Activated T-helper 1 cell treated with anti-CD3 and anti-CD28 coated beads, Interleukin-12 subunit alpha, Interleukin-12 subunit beta, Interleukin-2, Interleukin-4 antibody, amounts not matched to agents 30 ng/mL and 10 ng/mL and 1 ng/mL, durations not matched to agents 14 hours and 24 hours and 36 hours (primary cell): ENCODE measurements around the gene VTA1. TPM values are rescaled to one million over a fixed set of nuclear protein-coding genes. Genes with fewer than 3 reads are reported as not detected.
"Not testable (repeated sequence)": the region's sequence is repeated elsewhere in the genome, so short reads cannot be mapped to it uniquely, and the experiment has no call there.

Source experiments
- DNase-seq: peaks from one replicate; pipeline ENCODE4 v3.0.0; 2021; ENCODE audit warnings: low spot score
- H3K27ac Mint-ChIP-seq: one replicate; pipeline ENCODE4 v1.8.0; 2021; ENCODE audit warnings: mild to moderate bottlenecking, mixed read lengths
- H3K27me3 Mint-ChIP-seq: one replicate; pipeline ENCODE4 v1.8.0; 2022; ENCODE audit warnings: mild to moderate bottlenecking, moderate library complexity, mixed read lengths; ENCODE audit not compliant: insufficient read depth
- H3K36me3 Mint-ChIP-seq: one replicate; pipeline ENCODE4 v1.8.0; 2021; ENCODE audit warnings: low read depth, mixed read lengths
- H3K4me1 Mint-ChIP-seq: one replicate; pipeline ENCODE4 v1.8.0; 2021; ENCODE audit warnings: low read depth, mixed read lengths
- H3K4me3 Mint-ChIP-seq: one replicate; pipeline ENCODE4 v1.8.0; 2021; ENCODE audit warnings: mild to moderate bottlenecking, moderate library complexity, mixed read lengths
- H3K9me3 Mint-ChIP-seq: one replicate; pipeline ENCODE4 v1.8.0; 2021; ENCODE audit warnings: mixed read lengths
- intact Hi-C: fragments of 100-400 bp; cut with micrococcal nuclease; formaldehyde crosslinking; loops from one replicate; pipeline ENCODE4 v1.15.1; 2024
- total RNA-seq: library from RNA; stranded (reverse); gene quantifications from 2 replicates; pipeline ENCODE4 v1.2.3, GENCODE V29; 2022

The VTA1 gene
- total RNA-seq, 1 donor from 2014 or later = 52.4 TPM

DNA sequence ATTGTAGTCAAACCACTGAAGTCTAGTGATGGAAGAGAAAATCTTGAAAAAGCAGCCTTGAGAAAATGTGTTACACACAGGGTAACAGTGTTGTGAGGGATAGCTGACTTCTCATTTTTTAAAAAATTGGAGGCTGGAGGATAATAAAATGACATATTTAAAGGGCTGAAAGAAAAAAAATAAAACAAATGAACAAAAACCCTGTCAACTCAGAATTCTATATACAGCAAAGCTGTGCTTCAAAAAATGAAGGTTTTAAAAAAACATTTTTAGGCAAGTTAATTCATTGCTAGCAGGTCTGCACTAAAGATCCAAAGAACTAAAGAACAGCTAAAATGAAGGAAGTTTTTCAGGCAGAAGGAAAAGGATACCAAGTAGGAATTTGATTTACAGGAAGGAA lies 31.1 kb downstream of the VTA1 start:
- no peak for DNase-seq
- Mint-ChIP-seq H3K36me3 (peaks cover 35% of the 10 kb centered on the region), H3K27me3 (no peaks in the 10 kb centered on the region), H3K9me3 (peaks cover 12% of the 10 kb centered on the region), H3K4me3 (no peak overlapping the region), H3K4me1 (no peaks in the 10 kb centered on the region), H3K27ac (no peak overlapping the region)
- intact Hi-C loops = no loop called here

DNA sequence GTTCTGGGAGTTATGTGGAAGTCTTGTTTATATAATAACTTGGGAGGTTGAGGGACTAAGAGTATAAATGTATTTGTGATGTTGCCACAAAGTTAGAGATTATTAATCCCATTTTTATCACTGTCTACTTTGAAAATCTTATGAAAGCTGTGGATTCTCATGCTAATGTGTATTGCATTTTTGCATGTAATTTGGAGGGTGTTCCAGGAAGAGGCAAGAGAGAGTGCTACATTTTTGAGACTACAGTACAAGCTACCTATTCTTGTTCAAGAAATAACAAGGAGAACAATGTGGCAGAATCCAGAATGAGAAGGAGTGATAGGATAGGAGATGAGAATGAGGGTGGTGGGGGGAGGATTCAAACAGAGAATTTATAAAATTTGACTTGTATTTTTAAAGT lies 34.9 kb downstream of the VTA1 start:
- no peaks in the 10 kb centered on the region for H3K27me3 Mint-ChIP-seq
- H3K36me3 Mint-ChIP-seq = peaks cover 19% of the 10 kb centered on the region
- no peak overlapping the region for H3K4me3 Mint-ChIP-seq
- intact Hi-C loops = no loop called here
- no peak overlapping the region for H3K27ac Mint-ChIP-seq
- no peak for DNase-seq
- H3K4me1 Mint-ChIP-seq = no peaks in the 10 kb centered on the region
- H3K9me3 Mint-ChIP-seq = peaks cover 12% of the 10 kb centered on the region

DNA sequence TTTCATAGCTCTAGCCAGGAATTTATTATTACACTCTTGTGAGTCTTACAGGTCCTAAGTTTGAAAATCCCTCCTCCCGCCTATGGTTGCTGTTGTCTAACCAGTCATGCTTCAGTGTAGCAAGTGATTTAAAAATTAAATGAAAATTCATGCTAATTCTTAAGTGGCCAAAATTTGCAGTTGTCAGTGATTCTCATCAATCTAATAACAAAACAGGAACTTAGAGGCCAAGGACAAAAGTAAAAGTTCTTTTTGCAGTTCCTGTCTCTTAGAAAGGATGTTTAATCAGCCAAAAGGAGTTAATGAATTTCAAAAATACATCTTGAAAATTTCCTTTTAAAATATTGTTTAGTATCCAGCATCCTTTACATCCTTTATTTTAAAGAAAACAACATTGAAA lies 36.3 kb downstream of the VTA1 start:
- Mint-ChIP-seq H3K36me3 (peaks cover 6% of the 10 kb centered on the region), H3K4me1 (no peaks in the 10 kb centered on the region), H3K27ac (no peak overlapping the region), H3K9me3 (no peaks in the 10 kb centered on the region), H3K4me3 (no peak overlapping the region), H3K27me3 (no peaks in the 10 kb centered on the region)
- intact Hi-C loops = no loop called here
- no peak for DNase-seq

DNA sequence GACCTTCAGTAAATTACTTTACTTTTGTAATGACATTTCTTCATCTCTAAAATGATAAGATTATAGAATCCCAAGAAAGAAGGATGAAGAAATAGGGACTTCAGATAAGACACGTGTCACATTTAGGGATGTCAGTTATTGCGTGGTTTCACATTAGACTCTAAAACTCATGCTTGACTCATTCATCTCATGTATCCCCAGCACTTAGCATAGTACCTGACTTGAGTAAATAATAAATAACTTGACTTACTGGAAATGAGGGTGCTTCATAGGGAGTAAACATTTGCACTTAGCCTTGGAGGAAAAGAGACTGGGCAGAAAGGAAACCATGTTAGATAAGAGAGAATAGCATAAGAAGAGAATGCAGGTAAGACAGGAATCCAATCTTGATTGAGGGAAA lies 37.2 kb downstream of the VTA1 start:
- Mint-ChIP-seq H3K36me3 (peaks cover 6% of the 10 kb centered on the region), H3K27ac (no peak overlapping the region), H3K9me3 (no peaks in the 10 kb centered on the region), H3K4me1 (no peaks in the 10 kb centered on the region), H3K27me3 (no peaks in the 10 kb centered on the region), H3K4me3 (no peak overlapping the region)
- intact Hi-C loops = no loop called here
- DNase-seq = no peak

DNA sequence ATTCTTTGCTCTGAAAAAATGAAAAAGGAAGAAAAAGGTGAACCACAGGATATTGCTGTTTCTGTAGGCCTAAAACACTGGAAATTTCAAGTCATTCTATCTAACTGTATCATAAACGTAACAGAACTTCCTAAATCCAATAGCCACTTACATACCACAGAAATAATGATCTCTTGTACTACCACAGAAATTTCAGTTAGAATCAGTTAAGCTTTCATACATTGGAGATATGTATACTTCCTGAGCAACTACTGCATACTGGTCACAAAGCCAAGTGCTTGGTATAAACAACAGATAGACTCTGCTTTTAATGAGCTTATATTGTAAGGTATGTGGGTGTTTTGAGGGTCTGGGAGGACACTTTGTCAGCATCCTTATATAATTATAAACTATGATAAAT lies 38.6 kb downstream of the VTA1 start:
- Mint-ChIP-seq H3K27ac (no peak overlapping the region), H3K27me3 (no peaks in the 10 kb centered on the region), H3K4me3 (no peak overlapping the region), H3K9me3 (no peaks in the 10 kb centered on the region), H3K4me1 (no peaks in the 10 kb centered on the region), H3K36me3 (peaks cover 6% of the 10 kb centered on the region)
- DNase-seq = no peak
- intact Hi-C loops = no loop called here

DNA sequence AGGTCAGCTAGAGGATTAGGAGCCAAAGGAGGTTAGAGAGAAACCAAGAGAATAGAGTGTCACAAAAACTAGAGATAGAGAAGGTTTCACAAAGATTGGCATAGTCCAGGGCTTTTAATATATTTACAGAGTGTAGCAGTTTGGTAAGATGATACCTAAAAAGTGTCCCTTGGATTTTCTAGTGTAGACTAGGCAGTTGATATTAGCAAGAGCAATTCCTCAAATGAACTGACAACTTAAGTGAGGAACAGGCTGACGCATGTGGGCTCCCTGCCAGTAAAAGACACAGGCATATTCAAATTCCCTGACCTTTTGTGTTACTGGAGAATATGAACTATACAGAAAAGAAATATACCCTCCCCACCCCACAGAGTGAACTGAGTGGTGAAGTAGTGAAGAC lies 40.1 kb downstream of the VTA1 start:
- Mint-ChIP-seq H3K4me3 (no peak overlapping the region), H3K36me3 (peaks cover 1% of the 10 kb centered on the region), H3K27me3 (no peaks in the 10 kb centered on the region), H3K27ac (no peak overlapping the region), H3K9me3 (no peaks in the 10 kb centered on the region), H3K4me1 (no peaks in the 10 kb centered on the region)
- intact Hi-C loops = no loop called here
- DNase-seq = no peak

DNA sequence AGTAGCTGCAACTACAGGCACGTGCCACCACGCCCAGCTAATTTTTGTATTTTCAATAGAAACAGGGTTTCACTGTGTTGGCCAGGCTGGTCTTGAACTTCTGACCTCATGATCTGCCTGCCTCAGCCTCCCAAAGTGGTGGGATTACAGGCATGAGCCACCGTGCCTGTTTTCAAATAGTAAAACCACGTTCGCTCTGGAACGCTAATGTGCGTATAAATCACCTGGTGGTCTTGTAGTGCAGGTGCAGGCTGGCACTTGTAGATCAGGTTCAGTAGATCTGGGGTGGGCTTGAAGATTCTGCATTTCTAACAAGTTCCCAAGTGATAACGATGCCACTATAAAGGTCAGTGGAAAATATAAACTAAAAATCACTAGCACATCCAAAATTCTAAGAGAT lies 41.3 kb downstream of the VTA1 start:
- H3K36me3 Mint-ChIP-seq, H3K9me3 Mint-ChIP-seq, H3K4me1 Mint-ChIP-seq, H3K4me3 Mint-ChIP-seq, intact Hi-C loops, DNase-seq, H3K27me3 Mint-ChIP-seq, H3K27ac Mint-ChIP-seq: not testable (repeated sequence)

DNA sequence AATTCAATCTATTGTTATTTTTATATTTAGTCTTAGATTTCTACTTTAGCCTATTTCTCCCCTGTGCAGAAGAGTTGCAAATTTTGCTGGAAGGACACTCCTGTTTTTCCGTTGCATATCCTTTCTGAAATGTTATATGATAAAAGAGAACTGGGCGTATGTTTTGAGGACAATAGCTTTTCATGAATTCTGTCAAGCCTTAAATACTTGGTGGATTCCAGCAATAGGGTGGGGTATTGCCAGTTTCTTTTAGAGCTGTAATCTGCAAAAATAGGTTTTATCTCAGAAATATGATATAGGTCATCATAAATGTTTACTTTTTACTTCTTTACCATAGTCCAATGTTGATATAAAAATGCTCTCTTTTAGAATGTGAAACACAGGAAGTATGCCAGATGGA lies 42.0 kb downstream of the VTA1 start:
- peaks cover 1% of the 10 kb centered on the region for H3K36me3 Mint-ChIP-seq
- H3K27me3 Mint-ChIP-seq = no peaks in the 10 kb centered on the region
- intact Hi-C loops = no loop called here
- H3K27ac Mint-ChIP-seq = no peak overlapping the region
- H3K4me3 Mint-ChIP-seq = no peak overlapping the region
- no peaks in the 10 kb centered on the region for H3K4me1 Mint-ChIP-seq
- no peaks in the 10 kb centered on the region for H3K9me3 Mint-ChIP-seq
- DNase-seq = no peak

DNA sequence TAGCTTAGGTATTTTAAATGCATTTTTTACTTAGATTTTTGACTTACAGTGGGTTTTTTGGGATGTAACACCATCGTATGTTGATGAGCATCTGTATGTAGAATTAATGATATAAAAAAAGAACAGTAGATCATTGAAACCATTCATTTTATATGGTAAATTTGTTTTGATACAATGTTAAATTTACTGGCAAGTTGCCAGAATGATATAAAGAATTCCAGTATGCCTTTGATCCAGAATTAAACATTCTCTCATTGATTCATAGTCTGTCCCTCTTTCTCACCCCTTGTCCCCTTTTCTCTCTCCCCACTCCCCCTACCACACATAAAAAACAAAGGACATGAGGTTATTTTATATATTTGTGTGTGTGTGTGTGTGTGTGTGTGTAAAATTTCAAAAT lies 45.3 kb downstream of the VTA1 start:
- peaks cover 7% of the 10 kb centered on the region for H3K4me1 Mint-ChIP-seq
- H3K4me3 Mint-ChIP-seq = no peak overlapping the region
- no peak overlapping the region for H3K27ac Mint-ChIP-seq
- intact Hi-C loops = no loop called here
- H3K36me3 Mint-ChIP-seq = peaks cover 5% of the 10 kb centered on the region
- no peaks in the 10 kb centered on the region for H3K9me3 Mint-ChIP-seq
- no peak for DNase-seq
- no peaks in the 10 kb centered on the region for H3K27me3 Mint-ChIP-seq

DNA sequence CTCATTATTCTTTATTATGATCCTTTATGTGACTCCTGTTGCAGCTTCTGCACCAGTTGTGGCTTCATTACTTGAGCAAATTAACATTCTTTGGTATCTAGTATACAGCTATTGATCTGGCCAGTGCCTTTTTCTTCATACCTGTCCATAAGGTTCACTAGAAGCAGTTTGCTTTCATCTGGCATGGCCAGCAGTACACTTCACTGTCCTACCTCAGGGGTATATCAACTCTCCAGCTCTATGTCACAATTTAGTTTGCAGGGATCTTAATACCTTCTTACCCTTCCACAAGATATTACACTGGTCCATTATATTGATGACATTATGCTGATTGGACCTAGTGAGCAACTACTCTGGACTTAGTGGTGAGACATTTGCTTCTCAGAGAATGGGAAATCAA lies 46.6 kb downstream of the VTA1 start:
- Mint-ChIP-seq H3K27ac (no peak overlapping the region), H3K4me3 (no peak overlapping the region), H3K27me3 (no peaks in the 10 kb centered on the region), H3K36me3 (peaks cover 6% of the 10 kb centered on the region), H3K4me1 (peaks cover 7% of the 10 kb centered on the region), H3K9me3 (no peaks in the 10 kb centered on the region)
- no peak for DNase-seq
- intact Hi-C loops = no loop called here

DNA sequence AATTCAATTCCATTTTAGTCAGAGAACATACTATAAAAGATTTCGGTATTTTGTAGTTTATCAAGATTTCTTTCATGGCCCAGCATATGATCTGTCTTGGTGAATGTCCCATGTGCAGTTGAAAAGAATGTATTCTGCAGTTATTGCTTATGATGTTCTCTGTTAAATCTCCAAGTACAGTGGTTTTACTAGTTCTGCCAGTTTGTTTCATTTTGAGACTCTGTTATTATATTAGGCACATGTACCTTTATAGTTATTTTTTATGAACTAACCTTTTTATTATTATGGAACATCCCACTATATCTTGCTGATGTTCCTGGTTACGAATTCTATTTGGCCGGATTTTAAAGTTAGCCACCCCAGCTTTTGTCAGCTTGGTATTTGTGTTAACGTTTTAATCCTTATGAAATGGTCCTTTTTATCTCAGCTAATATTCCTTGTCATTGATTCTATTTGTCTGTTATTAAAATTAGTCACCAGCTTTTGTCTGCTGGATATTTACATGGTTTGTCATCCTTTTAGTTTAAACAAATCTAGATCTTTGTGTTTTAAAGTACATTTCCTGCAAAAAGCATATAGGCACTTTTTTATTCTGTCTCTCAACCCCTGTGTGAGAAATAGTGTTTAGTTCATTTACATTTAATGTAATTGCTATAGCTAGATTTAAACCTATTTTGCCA lies 48.9 kb downstream of the VTA1 start:
- peaks cover 9% of the 10 kb centered on the region for H3K36me3 Mint-ChIP-seq
- H3K9me3 Mint-ChIP-seq = no peaks in the 10 kb centered on the region
- H3K27ac Mint-ChIP-seq = no peak overlapping the region
- no peak for DNase-seq
- no peak overlapping the region for H3K4me3 Mint-ChIP-seq
- intact Hi-C loops = no loop called here
- peaks cover 7% of the 10 kb centered on the region for H3K4me1 Mint-ChIP-seq
- H3K27me3 Mint-ChIP-seq = no peaks in the 10 kb centered on the region

DNA sequence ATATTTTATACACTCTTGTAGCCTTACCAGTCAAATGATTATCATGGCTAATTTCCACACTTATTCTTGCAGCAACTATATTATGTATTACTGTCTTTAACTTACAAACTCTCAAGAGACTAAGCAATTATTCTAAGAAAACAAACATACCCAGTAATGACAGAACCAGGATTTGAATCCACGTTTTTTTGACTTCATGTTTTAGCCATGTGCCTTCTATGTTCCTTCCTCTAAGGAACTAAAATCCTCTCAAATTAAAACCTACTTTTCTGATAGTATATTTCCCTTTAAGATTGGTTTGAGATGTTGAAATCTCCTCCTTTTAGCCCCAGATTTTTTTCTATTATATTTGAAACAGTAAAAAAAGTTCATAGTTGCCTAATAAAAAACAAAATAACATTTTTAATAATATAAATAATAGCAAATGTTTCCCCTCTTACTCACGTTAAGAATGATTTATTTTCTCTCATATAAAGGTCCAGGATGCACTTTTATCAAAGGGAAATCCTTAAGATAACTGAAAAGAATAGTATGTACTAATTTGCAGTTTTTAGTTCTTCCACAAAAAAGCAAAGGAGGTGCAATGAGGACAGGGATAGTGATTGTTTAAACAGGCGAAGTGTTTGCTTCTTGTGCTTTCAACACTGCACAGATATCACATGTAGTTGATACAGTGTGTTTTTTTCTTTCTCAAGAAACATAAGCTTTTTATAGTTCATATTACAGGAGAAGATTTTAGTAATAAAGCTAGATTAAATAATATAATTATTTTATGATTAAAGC lies 54.0 kb downstream of the VTA1 start:
- intact Hi-C loops = no loop called here
- no peak for DNase-seq
- H3K27ac Mint-ChIP-seq = no peak overlapping the region

DNA sequence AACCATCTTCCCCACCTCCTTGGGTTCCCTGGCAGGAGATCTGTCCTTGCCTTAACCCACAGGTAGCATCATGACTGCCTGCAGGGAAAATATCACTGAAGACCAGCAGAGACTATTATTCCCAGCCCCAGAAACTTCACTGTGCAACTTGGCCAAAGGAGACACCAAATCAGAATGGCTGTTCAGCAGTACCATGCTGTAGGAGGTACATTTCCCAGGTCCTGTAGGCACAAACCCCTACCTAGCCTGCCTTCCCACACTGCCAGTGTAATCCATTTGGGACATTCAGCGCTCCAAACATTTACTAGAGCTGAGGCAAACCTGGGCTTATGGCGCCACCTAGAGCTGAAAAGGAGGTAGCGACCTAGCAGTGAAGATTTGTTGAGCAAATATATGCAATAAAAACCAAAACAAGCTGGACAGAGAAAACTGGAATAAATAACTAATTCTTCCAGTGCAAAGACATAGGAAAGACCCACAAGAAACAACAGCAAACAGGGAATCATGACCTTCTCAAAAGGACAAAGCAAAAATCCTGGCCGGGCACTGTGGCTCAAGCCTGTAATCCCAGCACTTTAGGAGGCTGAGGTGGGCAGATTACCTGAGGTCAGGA lies 60.3 kb downstream of the VTA1 start:
- DNase-seq = peak; percentile 6
- Mint-ChIP-seq H3K4me1 (no peaks in the 10 kb centered on the region), H3K9me3 (peaks cover 10% of the 10 kb centered on the region), H3K27ac (no peak overlapping the region), H3K27me3 (no peaks in the 10 kb centered on the region), H3K36me3 (peaks cover 36% of the 10 kb centered on the region), H3K4me3 (no peak overlapping the region)
- intact Hi-C loops = loop anchor here (1.0 to 5.0 kb wide), 4 partner anchors 51 to 190 kb away; partner anchors contain the start of genes NMBR and VTA1

More for the DNA sequence above, 54.0 kb downstream of the VTA1 start:
- H3K9me3 Mint-ChIP-seq = no peaks in the 10 kb centered on the region
- no peaks in the 10 kb centered on the region for H3K27me3 Mint-ChIP-seq
- H3K4me3 Mint-ChIP-seq = no peak overlapping the region
- no peaks in the 10 kb centered on the region for H3K4me1 Mint-ChIP-seq
- peaks cover 20% of the 10 kb centered on the region for H3K36me3 Mint-ChIP-seq
